Parathyroid adenoma (tissue), 2 donors: ENCODE data around the gene BCAT1.
"Not testable (repeated sequence)": the region's sequence is repeated elsewhere in the genome, so short reads cannot be mapped to it uniquely, and the experiment has no call there.

Source experiments
- H2AFZ ChIP-seq: fragments of 300-600 bp; sonication (generic); one replicate; pipeline ENCODE4 v1.7.0; 2017; ENCODE audit warnings: antibody characterized with exemption, mild to moderate bottlenecking
- H3K27ac ChIP-seq: fragments of 300-600 bp; sonication (generic); one replicate; pipeline ENCODE4 v1.7.0; 2017
- H3K27me3 ChIP-seq: fragments of 300-600 bp; sonication (generic); one replicate; pipeline ENCODE4 v1.7.0; 2017; ENCODE audit warnings: low read length; ENCODE audit not compliant: control insufficient read depth, insufficient read depth
- H3K36me3 ChIP-seq: fragments of 300-600 bp; sonication (generic); one replicate; pipeline ENCODE4 v1.7.0; 2017; ENCODE audit warnings: low read length; ENCODE audit not compliant: control insufficient read depth, insufficient read depth
- H3K4me1 ChIP-seq: fragments of 300-600 bp; sonication (generic); one replicate; pipeline ENCODE4 v1.7.0; 2017; ENCODE audit warnings: control low read depth
- H3K4me2 ChIP-seq: fragments of 300-600 bp; sonication (generic); one replicate; pipeline ENCODE4 v1.7.0; 2017; ENCODE audit warnings: low read length
- H3K4me3 ChIP-seq: fragments of 300-600 bp; sonication (generic); one replicate; pipeline ENCODE4 v1.7.0; 2017; ENCODE audit warnings: low read depth, low read length
- H3K79me2 ChIP-seq: fragments of 300-600 bp; sonication (generic); one replicate; pipeline ENCODE4 v1.7.0; 2017; ENCODE audit warnings: control low read depth
- H3K9ac ChIP-seq: fragments of 300-600 bp; sonication (generic); one replicate; pipeline ENCODE4 v1.7.0; 2017; ENCODE audit warnings: mild to moderate bottlenecking
- H3K9me3 ChIP-seq: fragments of 300-600 bp; sonication (generic); one replicate; pipeline ENCODE4 v1.7.0; 2017; ENCODE audit warnings: low read length; ENCODE audit not compliant: control insufficient read depth
- CTCF ChIP-seq: fragments of 300-600 bp; sonication (generic); IDR thresholded peaks from one replicate; pipeline ENCODE4 v1.7.0; 2017; ENCODE audit warnings: antibody characterized with exemption, mild to moderate bottlenecking
- donor health status: primary hyperparathyroidism.

Gene BCAT1

GRCh38 chr12:24872211-24872610, 76.7 kb downstream of the BCAT1 start:
- no peak overlapping the region for H3K27ac ChIP-seq
- no peak overlapping the region for H3K4me2 ChIP-seq
- H3K4me3 ChIP-seq = no peak overlapping the region
- no peak overlapping the region for H3K9ac ChIP-seq
- H3K4me1 ChIP-seq = no peaks in the 10 kb centered on the region
- no peaks in the 10 kb centered on the region for H3K27me3 ChIP-seq
- no peaks in the 10 kb centered on the region for H3K9me3 ChIP-seq
- TF ChIP-seq CTCF = no peak
- H3K79me2 ChIP-seq = no peaks in the 10 kb centered on the region
- no peaks in the 10 kb centered on the region for H3K36me3 ChIP-seq
- H2AFZ ChIP-seq = no peak overlapping the region

- H2AFZ ChIP-seq, H3K9me3 ChIP-seq, H3K4me2 ChIP-seq, H3K27ac ChIP-seq, H3K4me3 ChIP-seq, H3K27me3 ChIP-seq, H3K4me1 ChIP-seq, H3K79me2 ChIP-seq, H3K36me3 ChIP-seq, H3K9ac ChIP-seq: not testable (repeated sequence)
These were observed 82.8 kb downstream of the BCAT1 start for GRCh38 chr12:24866139-24866538.

GRCh38 chr12:24864796-24865125, 84.1 kb downstream of the BCAT1 start:
- Histone ChIP-seq H3K4me3 (no peak overlapping the region), H3K27me3 (no peaks in the 10 kb centered on the region), H3K4me2 (no peak overlapping the region), H3K36me3 (no peaks in the 10 kb centered on the region), H2AFZ (no peak overlapping the region), H3K27ac (no peak overlapping the region), H3K9me3 (no peaks in the 10 kb centered on the region), H3K4me1 (no peaks in the 10 kb centered on the region), H3K79me2 (no peaks in the 10 kb centered on the region), H3K9ac (no peak overlapping the region)
- no peak for TF ChIP-seq CTCF

GRCh38 chr12:24861766-24862540, 86.9 kb downstream of the BCAT1 start:
- Histone ChIP-seq H3K4me1 (no peaks in the 10 kb centered on the region), H3K27me3 (no peaks in the 10 kb centered on the region), H2AFZ (no peak overlapping the region), H3K4me3 (no peak overlapping the region), H3K79me2 (no peaks in the 10 kb centered on the region), H3K36me3 (no peaks in the 10 kb centered on the region), H3K9ac (no peak overlapping the region), H3K27ac (no peak overlapping the region), H3K9me3 (no peaks in the 10 kb centered on the region), H3K4me2 (no peak overlapping the region)
- TF ChIP-seq CTCF = no peak

- H3K36me3 ChIP-seq = no peaks in the 10 kb centered on the region
- no peak for TF ChIP-seq CTCF
- H3K4me1 ChIP-seq = no peaks in the 10 kb centered on the region
- no peak overlapping the region for H3K9ac ChIP-seq
- H3K4me3 ChIP-seq = no peak overlapping the region
- H3K9me3 ChIP-seq = no peaks in the 10 kb centered on the region
- no peaks in the 10 kb centered on the region for H3K27me3 ChIP-seq
- no peak overlapping the region for H2AFZ ChIP-seq
- no peak overlapping the region for H3K4me2 ChIP-seq
- H3K79me2 ChIP-seq = no peaks in the 10 kb centered on the region
- no peak overlapping the region for H3K27ac ChIP-seq
These were observed 88.4 kb downstream of the BCAT1 start for GRCh38 chr12:24860546-24860945.
